Uterus (tissue), 2 donors: ENCODE data around the gene ITPR2.

ENCODE experiments used
- POLR2A ChIP-seq, 2 donors: fragments of 450-650 bp; IDR thresholded peaks; one replicate each; pipeline ENCODE4 v1.6.1; 2016; ENCODE audit warnings: antibody characterized with exemption in 2 of 2, mild to moderate bottlenecking in 1 of 2, moderate library complexity in 1 of 2
- TF ChIP-seq, protein P1 (sequence below), 4 experiments: fragments of 200-600 bp in 2 of 4; fragments of 450-650 bp in 2 of 4; sonication (generic) in 2 of 4; IDR thresholded peaks; one replicate each; pipeline ENCODE4 v1.5.1; 2016 to 2019; ENCODE audit warnings: antibody characterized with exemption in 4 of 4, mild to moderate bottlenecking in 2 of 4, moderate library complexity in 1 of 4

DNA sequence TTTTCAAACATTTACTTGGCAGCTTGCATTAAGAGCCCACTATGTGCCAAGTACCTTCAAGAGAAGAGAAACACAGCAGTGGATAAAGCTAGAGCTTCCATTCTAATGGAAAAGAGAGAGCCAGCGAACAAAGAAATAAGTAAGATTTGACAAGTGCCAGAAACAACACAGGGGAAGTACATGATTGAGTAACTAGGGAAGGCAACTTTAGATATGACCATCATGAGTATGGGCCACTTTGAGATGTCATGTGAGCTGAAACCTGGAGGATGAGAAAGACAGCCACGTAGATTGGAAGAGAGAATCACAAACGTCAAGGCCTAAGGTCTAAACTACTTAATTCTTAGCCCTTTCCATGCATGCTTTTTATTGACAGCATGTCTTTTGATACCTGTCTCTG is 121.4 kb downstream of the ITPR2 start:
- TF ChIP-seq, protein P1, sequence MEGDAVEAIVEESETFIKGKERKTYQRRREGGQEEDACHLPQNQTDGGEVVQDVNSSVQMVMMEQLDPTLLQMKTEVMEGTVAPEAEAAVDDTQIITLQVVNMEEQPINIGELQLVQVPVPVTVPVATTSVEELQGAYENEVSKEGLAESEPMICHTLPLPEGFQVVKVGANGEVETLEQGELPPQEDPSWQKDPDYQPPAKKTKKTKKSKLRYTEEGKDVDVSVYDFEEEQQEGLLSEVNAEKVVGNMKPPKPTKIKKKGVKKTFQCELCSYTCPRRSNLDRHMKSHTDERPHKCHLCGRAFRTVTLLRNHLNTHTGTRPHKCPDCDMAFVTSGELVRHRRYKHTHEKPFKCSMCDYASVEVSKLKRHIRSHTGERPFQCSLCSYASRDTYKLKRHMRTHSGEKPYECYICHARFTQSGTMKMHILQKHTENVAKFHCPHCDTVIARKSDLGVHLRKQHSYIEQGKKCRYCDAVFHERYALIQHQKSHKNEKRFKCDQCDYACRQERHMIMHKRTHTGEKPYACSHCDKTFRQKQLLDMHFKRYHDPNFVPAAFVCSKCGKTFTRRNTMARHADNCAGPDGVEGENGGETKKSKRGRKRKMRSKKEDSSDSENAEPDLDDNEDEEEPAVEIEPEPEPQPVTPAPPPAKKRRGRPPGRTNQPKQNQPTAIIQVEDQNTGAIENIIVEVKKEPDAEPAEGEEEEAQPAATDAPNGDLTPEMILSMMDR (IDR thresholded peaks at IDR 0.05), result no peak
- no peak for TF ChIP-seq POLR2A (IDR thresholded peaks at IDR 0.05)
